ENCODE data around the gene CEP57.

DNA sequence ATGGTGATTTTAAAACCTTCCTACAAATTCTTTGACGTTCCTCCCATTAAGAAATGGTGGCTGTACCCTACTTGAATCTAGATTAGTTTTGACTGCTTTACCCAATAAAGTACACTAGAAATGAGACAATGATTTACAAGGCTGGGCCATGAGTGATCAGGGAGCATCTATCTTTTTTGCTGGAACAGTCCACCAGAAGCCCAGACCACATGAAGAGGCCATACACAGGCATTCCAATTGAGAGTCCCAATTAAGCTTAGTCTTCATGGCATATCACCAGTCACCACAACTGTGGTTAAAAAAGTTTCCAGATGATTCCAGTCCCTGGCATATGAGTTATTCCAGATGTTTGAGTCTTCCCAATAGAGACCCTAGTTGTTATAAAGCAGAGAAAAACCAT, 40.2 kb upstream of the CEP57 start:
- TF ChIP-seq, protein P1, sequence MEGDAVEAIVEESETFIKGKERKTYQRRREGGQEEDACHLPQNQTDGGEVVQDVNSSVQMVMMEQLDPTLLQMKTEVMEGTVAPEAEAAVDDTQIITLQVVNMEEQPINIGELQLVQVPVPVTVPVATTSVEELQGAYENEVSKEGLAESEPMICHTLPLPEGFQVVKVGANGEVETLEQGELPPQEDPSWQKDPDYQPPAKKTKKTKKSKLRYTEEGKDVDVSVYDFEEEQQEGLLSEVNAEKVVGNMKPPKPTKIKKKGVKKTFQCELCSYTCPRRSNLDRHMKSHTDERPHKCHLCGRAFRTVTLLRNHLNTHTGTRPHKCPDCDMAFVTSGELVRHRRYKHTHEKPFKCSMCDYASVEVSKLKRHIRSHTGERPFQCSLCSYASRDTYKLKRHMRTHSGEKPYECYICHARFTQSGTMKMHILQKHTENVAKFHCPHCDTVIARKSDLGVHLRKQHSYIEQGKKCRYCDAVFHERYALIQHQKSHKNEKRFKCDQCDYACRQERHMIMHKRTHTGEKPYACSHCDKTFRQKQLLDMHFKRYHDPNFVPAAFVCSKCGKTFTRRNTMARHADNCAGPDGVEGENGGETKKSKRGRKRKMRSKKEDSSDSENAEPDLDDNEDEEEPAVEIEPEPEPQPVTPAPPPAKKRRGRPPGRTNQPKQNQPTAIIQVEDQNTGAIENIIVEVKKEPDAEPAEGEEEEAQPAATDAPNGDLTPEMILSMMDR (IDR thresholded peaks at IDR 0.05): no peak
- TF ChIP-seq POLR2AphosphoS5 (IDR thresholded peaks at IDR 0.05; ENCODE audit: insufficient read depth in 1 of 2, low read depth in 1 of 2): no peak

All from vagina (tissue), 2 donors.